ENCODE data around the gene C2CD4C. TPM values are rescaled to one million over a fixed set of nuclear protein-coding genes. Genes with fewer than 3 reads are reported as not detected.

Gene C2CD4C
- total RNA-seq, 2 donors from 2014 or later = 0.52 to 0.96 TPM

- no peak for DNase-seq
- TF ChIP-seq CTCF (IDR thresholded peaks at IDR 0.05) = no peak
- intact Hi-C loops (cut with DNase I) = no loop called here
- Histone ChIP-seq H3K27me3 (no peaks in the 10 kb centered on the region), H3K36me3 (no peaks in the 10 kb centered on the region), H3K4me1 (no peaks in the 10 kb centered on the region), H3K4me3 (no peak overlapping the region), H3K9me3 (no peaks in the 10 kb centered on the region), H3K9ac (ENCODE audit: low read depth in 2 of 2, low read length in 2 of 2) (peak overlapping the region in 1 of 2 donors; percentile 12), H3K27ac (no peak overlapping the region)
Observed at GRCh38 chr19:447816-448560, 39.0 kb upstream of the C2CD4C start.

GRCh38 chr19:447064-447426, 38.1 kb upstream of the C2CD4C start:
- Histone ChIP-seq H3K27ac (no peak overlapping the region), H3K4me1 (no peaks in the 10 kb centered on the region), H3K9me3 (no peaks in the 10 kb centered on the region), H3K27me3 (no peaks in the 10 kb centered on the region), H3K9ac (ENCODE audit: low read depth in 2 of 2, low read length in 2 of 2) (no peak overlapping the region), H3K36me3 (no peaks in the 10 kb centered on the region), H3K4me3 (no peak overlapping the region)
- DNase-seq = no peak
- intact Hi-C loops (cut with DNase I) = no loop called here
- no peak for TF ChIP-seq CTCF (IDR thresholded peaks at IDR 0.05)

GRCh38 chr19:444677-445210, 35.8 kb upstream of the C2CD4C start:
- H3K9me3 ChIP-seq = no peaks in the 10 kb centered on the region
- no peak for TF ChIP-seq CTCF (IDR thresholded peaks at IDR 0.05)
- no peaks in the 10 kb centered on the region for H3K36me3 ChIP-seq
- H3K4me3 ChIP-seq = no peak overlapping the region
- intact Hi-C loops (cut with DNase I) = no loop called here
- DNase-seq = no peak
- H3K27me3 ChIP-seq = no peaks in the 10 kb centered on the region
- H3K4me1 ChIP-seq = no peaks in the 10 kb centered on the region
- no peak overlapping the region for H3K27ac ChIP-seq
- no peak overlapping the region for H3K9ac ChIP-seq (ENCODE audit: low read depth in 2 of 2, low read length in 2 of 2)

- no peak for DNase-seq
- no peak overlapping the region for H3K9ac ChIP-seq (ENCODE audit: low read depth in 2 of 2, low read length in 2 of 2)
- H3K9me3 ChIP-seq = no peaks in the 10 kb centered on the region
- H3K27ac ChIP-seq = no peak overlapping the region
- H3K4me3 ChIP-seq = no peak overlapping the region
- no peaks in the 10 kb centered on the region for H3K36me3 ChIP-seq
- H3K27me3 ChIP-seq = no peaks in the 10 kb centered on the region
- H3K4me1 ChIP-seq = no peaks in the 10 kb centered on the region
- intact Hi-C loops (cut with DNase I) = no loop called here
- no peak for TF ChIP-seq CTCF (IDR thresholded peaks at IDR 0.05)
Observed at GRCh38 chr19:443005-443404, 34.1 kb upstream of the C2CD4C start.

- Histone ChIP-seq H3K27me3 (no peaks in the 10 kb centered on the region), H3K9me3 (no peaks in the 10 kb centered on the region), H3K27ac (no peak overlapping the region), H3K9ac (ENCODE audit: low read depth in 2 of 2, low read length in 2 of 2) (no peak overlapping the region), H3K4me3 (no peak overlapping the region), H3K4me1 (no peaks in the 10 kb centered on the region), H3K36me3 (no peaks in the 10 kb centered on the region)
- TF ChIP-seq CTCF (IDR thresholded peaks at IDR 0.05) = no peak
- DNase-seq = no peak
- intact Hi-C loops (cut with DNase I) = no loop called here
Observed at GRCh38 chr19:442085-442484, 33.1 kb upstream of the C2CD4C start.

All from colonic mucosa (tissue), 4 donors.